OCI-LY7 (cell line): ENCODE measurements around the gene EFCAB5. TPM values are rescaled to one million over a fixed set of nuclear protein-coding genes. Genes with fewer than 3 reads are reported as not detected.
"Not testable (repeated sequence)": the region's sequence is repeated elsewhere in the genome, so short reads cannot be mapped to it uniquely, and the experiment has no call there.

Source experiments
- BruUV-seq: library from RNA; stranded (reverse); fragments of 400-500 nt; replicated peaks from 2 replicates; lab custom pipeline; 2021; lab: Mats Ljungman, UMichigan
- CTCF ChIA-PET: fragments of 300-600 bp; sonication (Branson Sonifier 250); formaldehyde crosslinking; loops from one replicate; lab custom pipeline; 2022; ENCODE audit warnings: antibody characterized with exemption; ENCODE audit not compliant: unreplicated experiment; lab: Charles Lee
- POLR2A ChIA-PET: fragments of 300-600 bp; sonication (Branson Sonifier 250); formaldehyde crosslinking; loops from one replicate; lab custom pipeline; 2022; ENCODE audit warnings: antibody characterized with exemption; lab: Charles Lee
- DNase-seq: peaks from one replicate; pipeline ENCODE4 v3.0.0-alpha.2; 2015; ENCODE audit warnings: low spot score
- H2AFZ ChIP-seq: fragments of 200-600 bp; sonication (generic), shearing (Covaris generic); 2 replicates; pipeline ENCODE4 v1.6.1; 2014; ENCODE audit warnings: mild to moderate bottlenecking, antibody characterized with exemption, low read length, moderate library complexity
- H3K27ac ChIP-seq: fragments of 200-600 bp; sonication (generic); 2 replicates; pipeline ENCODE4 v1.5.1; 2014; ENCODE audit warnings: mixed run types, low read depth, mild to moderate bottlenecking, moderate library complexity, low read length, inconsistent platforms; ENCODE audit not compliant: poor library complexity, severe bottlenecking
- H3K36me3 ChIP-seq: fragments of 200-600 bp; sonication (generic); 2 replicates; pipeline ENCODE4 v1.6.1; 2014; ENCODE audit warnings: mild to moderate bottlenecking, antibody characterized with exemption, low read length, moderate library complexity, mixed read lengths; ENCODE audit not compliant: insufficient read depth
- H3K4me1 ChIP-seq: fragments of 200-600 bp; sonication (generic); 2 replicates; pipeline ENCODE4 v1.5.1; 2014; ENCODE audit warnings: mild to moderate bottlenecking, low read length; ENCODE audit not compliant: insufficient read depth, poor library complexity, severe bottlenecking
- H3K4me2 ChIP-seq: fragments of 200-600 bp; sonication (generic); 2 replicates; pipeline ENCODE4 v1.6.1; 2014; ENCODE audit warnings: mild to moderate bottlenecking, low read length
- H3K4me3 ChIP-seq: fragments of 200-600 bp; sonication (generic); 2 replicates; pipeline ENCODE4 v1.5.1; 2014; ENCODE audit warnings: mild to moderate bottlenecking, low read depth, low read length; ENCODE audit not compliant: poor library complexity, severe bottlenecking
- H3K79me2 ChIP-seq: fragments of 200-600 bp; sonication (generic); 2 replicates; pipeline ENCODE4 v1.6.1; 2016; ENCODE audit warnings: low read depth, mild to moderate bottlenecking, low read length, moderate library complexity, mixed read lengths; ENCODE audit not compliant: insufficient read depth
- H3K9me2 ChIP-seq: fragments of 200-600 bp; sonication (generic); 2 replicates; pipeline ENCODE4 v1.6.1; 2016; ENCODE audit warnings: mild to moderate bottlenecking, low read length, mixed read lengths; ENCODE audit not compliant: insufficient read depth
- H3K9me3 ChIP-seq: fragments of 200-600 bp; sonication (generic); 2 replicates; pipeline ENCODE4 v1.6.1; 2014; ENCODE audit warnings: mild to moderate bottlenecking, mixed run types, low read length, mixed read lengths
- H4K20me1 ChIP-seq: fragments of 200-600 bp; sonication (generic); 2 replicates; pipeline ENCODE4 v1.6.1; 2014; ENCODE audit warnings: mild to moderate bottlenecking, antibody characterized with exemption, low read length, moderate library complexity, mixed read lengths; ENCODE audit not compliant: insufficient read depth
- CTCF ChIP-seq: fragments of 200-600 bp; sonication (generic); conservative IDR thresholded peaks from 2 replicates; pipeline ENCODE4 v1.5.1; 2014; ENCODE audit warnings: mild to moderate bottlenecking, antibody characterized with exemption, low read length, moderate library complexity, mixed read lengths
- EZH2phosphoT487 ChIP-seq: fragments of 200-600 bp; sonication (generic); IDR thresholded peaks from 2 replicates; pipeline ENCODE4 v1.6.1; 2018; ENCODE audit warnings: low read depth, borderline replicate concordance, mild to moderate bottlenecking, mixed run types, antibody characterized with exemption, low read length, moderate library complexity, mixed read lengths
- intact Hi-C: fragments of 100-400 bp; cut with micrococcal nuclease; formaldehyde crosslinking; loops from one replicate; pipeline ENCODE4 v1.10.0; 2022; ENCODE audit not compliant: unreplicated experiment
- total RNA-seq, 2 experiments: library from RNA; depleted of rRNA in 1 of 2; stranded (reverse); fragments of >200 nt in 1 of 2; shearing (Covaris generic) in 1 of 2; gene quantifications; 2 replicates each; pipeline ENCODE4 v1.2.3, GENCODE V29; 2014 to 2022

EFCAB5 gene
- total RNA-seq, 2 experiments from 2014 or later: 1.9 to 2.2 TPM

- H2AFZ ChIP-seq: no peak overlapping the region
- POLR2A ChIA-PET: no interaction called here
- DNase-seq: no peak
- H3K9me3 ChIP-seq: no peaks in the 10 kb centered on the region
- H3K4me1 ChIP-seq: no peaks in the 10 kb centered on the region
- H3K27ac ChIP-seq: no peak overlapping the region
- TF ChIP-seq EZH2phosphoT487: no peak
- TF ChIP-seq CTCF: no peak
- H3K4me3 ChIP-seq: no peak overlapping the region
- intact Hi-C loops: no loop called here
- no peaks in the 10 kb centered on the region for H4K20me1 ChIP-seq
- H3K79me2 ChIP-seq: no peaks in the 10 kb centered on the region
- CTCF ChIA-PET: no interaction called here
- no peak overlapping the region for H3K4me2 ChIP-seq
- BruUV-seq: no TSS peak
- no peaks in the 10 kb centered on the region for H3K36me3 ChIP-seq
- no peaks in the 10 kb centered on the region for H3K9me2 ChIP-seq
Observed at GRCh38 chr17:30027676-30028075, 86.2 kb downstream of the EFCAB5 start.

GRCh38 chr17:30031214-30031869, 89.9 kb downstream of the EFCAB5 start:
- no peaks in the 10 kb centered on the region for H3K79me2 ChIP-seq
- POLR2A ChIA-PET: interaction anchor here (0.5 kb wide), 1 partner anchor 425 kb away, joined by 6 read pairs; no protein-coding TSS in a partner anchor
- no peak overlapping the region for H3K4me3 ChIP-seq
- TF ChIP-seq CTCF (no peak), EZH2phosphoT487 (no peak)
- DNase-seq: peak; percentile 7
- BruUV-seq: no TSS peak
- H3K27ac ChIP-seq: no peak overlapping the region
- H4K20me1 ChIP-seq: no peaks in the 10 kb centered on the region
- H3K9me3 ChIP-seq: no peaks in the 10 kb centered on the region
- intact Hi-C loops: no loop called here
- no peak overlapping the region for H3K4me2 ChIP-seq
- CTCF ChIA-PET: no interaction called here
- no peaks in the 10 kb centered on the region for H3K4me1 ChIP-seq
- H3K9me2 ChIP-seq: no peaks in the 10 kb centered on the region
- no peaks in the 10 kb centered on the region for H3K36me3 ChIP-seq
- H2AFZ ChIP-seq: no peak overlapping the region

- Histone ChIP-seq H3K79me2 (no peaks in the 10 kb centered on the region), H2AFZ (no peak overlapping the region), H4K20me1 (no peaks in the 10 kb centered on the region), H3K4me3 (no peak overlapping the region), H3K4me2 (no peak overlapping the region), H3K4me1 (no peaks in the 10 kb centered on the region), H3K27ac (no peak overlapping the region), H3K9me3 (no peaks in the 10 kb centered on the region), H3K9me2 (no peaks in the 10 kb centered on the region), H3K36me3 (no peaks in the 10 kb centered on the region)
- intact Hi-C loops: no loop called here
- no TSS peak for BruUV-seq
- no peak for DNase-seq
- TF ChIP-seq EZH2phosphoT487 (no peak), CTCF (no peak)
- ChIA-PET CTCF (no interaction called here), POLR2A (no interaction called here)
Observed at GRCh38 chr17:30035369-30035768, 93.9 kb downstream of the EFCAB5 start.

- H3K4me2 ChIP-seq, H3K36me3 ChIP-seq, H3K4me1 ChIP-seq, BruUV-seq, H3K4me3 ChIP-seq, intact Hi-C loops, H2AFZ ChIP-seq, H3K9me3 ChIP-seq, DNase-seq, CTCF ChIA-PET, POLR2A ChIA-PET, H3K27ac ChIP-seq, H3K9me2 ChIP-seq, H4K20me1 ChIP-seq, H3K79me2 ChIP-seq: not testable (repeated sequence)
Observed at GRCh38 chr17:30040719-30041518, 99.5 kb downstream of the EFCAB5 start.
